A549 (cell line): Measurements from ENCODE around the gene DSCAML1.

Source experiments
- CHD2 ChIP-seq: fragments of 150-350 bp; IDR thresholded peaks from 2 replicates; pipeline ENCODE4 v1.6.1; 2014; ENCODE audit warnings: low read length; ENCODE audit not compliant: partially characterized antibody
- EP300 ChIP-seq, 2 experiments: fragments of >200 bp; sonication (Bioruptor Twin); formaldehyde crosslinking; IDR thresholded peaks; 2 replicates in 1 of 2; 3 replicates in 1 of 2; pipeline ENCODE4 v1.6.1; 2016 to 2017
- HEYL ChIP-seq: fragments of 250-450 bp; sonication (Bioruptor Pico); IDR thresholded peaks from 2 replicates; pipeline ENCODE4 v1.8.0; 2021; ENCODE audit warnings: mild to moderate bottlenecking, moderate library complexity
- JUN ChIP-seq, 2 experiments: fragments of >200 bp; sonication (Bioruptor Twin); formaldehyde crosslinking; IDR thresholded peaks; 2 replicates in 1 of 2; 3 replicates in 1 of 2; pipeline ENCODE4 v1.6.1; 2016 to 2017
- JUNB ChIP-seq: fragments of >200 bp; sonication (Bioruptor Twin); formaldehyde crosslinking; IDR thresholded peaks from 2 replicates; pipeline ENCODE4 v1.6.1; 2016
- KDM5A ChIP-seq: fragments of 200-600 bp; sonication (generic); IDR thresholded peaks from 2 replicates; pipeline ENCODE4 v1.6.1; 2016; ENCODE audit warnings: antibody characterized with exemption, mild to moderate bottlenecking
- MAFK ChIP-seq: fragments of 450-650 bp; IDR thresholded peaks from 2 replicates; pipeline ENCODE4 v1.6.1; 2014; ENCODE audit not compliant: partially characterized antibody
- POLR2A ChIP-seq: IDR thresholded peaks from 2 replicates; pipeline ENCODE4 v1.6.1; 2012; ENCODE audit warnings: mild to moderate bottlenecking, low read length
- RFX5 ChIP-seq: fragments of 450-650 bp; IDR thresholded peaks from 2 replicates; pipeline ENCODE4 v1.7.1; 2014; ENCODE audit warnings: antibody characterized with exemption, mild to moderate bottlenecking, moderate library complexity
- ZNF302 ChIP-seq: fragments of 250-450 bp; sonication (Bioruptor Pico); IDR thresholded peaks from 2 replicates; pipeline ENCODE4 v1.9.0; 2021; ENCODE audit warnings: inconsistent platforms, mild to moderate bottlenecking, moderate library complexity
- TF ChIP-seq, protein P1 (sequence below): fragments of >200 bp; sonication (Bioruptor Twin); formaldehyde crosslinking; IDR thresholded peaks from 3 replicates; pipeline ENCODE4 v1.5.1; 2016

DNA sequence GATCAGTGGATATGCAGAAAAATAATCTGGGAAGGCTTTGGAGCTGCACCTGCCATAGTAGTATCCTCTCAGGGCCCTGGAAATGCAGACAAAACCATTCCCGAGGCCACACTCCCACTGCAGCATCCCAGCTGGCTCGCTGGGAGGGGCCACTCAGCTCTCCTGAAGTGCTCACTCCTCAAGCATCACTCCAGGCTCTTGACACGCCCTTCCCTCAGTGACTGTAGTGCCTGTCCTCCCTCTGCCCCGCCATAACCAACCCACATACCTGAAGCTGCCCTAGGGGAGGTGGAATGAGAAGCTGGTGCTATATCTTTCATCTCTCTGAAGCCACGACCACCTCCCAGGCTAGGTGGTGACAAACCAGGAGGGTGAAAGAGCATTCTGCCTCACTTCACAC is 4.8 kb downstream of the DSCAML1 start:
- TF ChIP-seq JUNB (no peak), POLR2A (no peak), CHD2 (no peak), EP300 (IDR thresholded peaks at IDR 0.05) (no peak), JUN (IDR thresholded peaks at IDR 0.05) (no peak), RFX5 (no peak), KDM5A (no peak), ZNF302 (no peak), MAFK (no peak), HEYL (CRISPR knock-in tag) (no peak)
- TF ChIP-seq, protein P1, sequence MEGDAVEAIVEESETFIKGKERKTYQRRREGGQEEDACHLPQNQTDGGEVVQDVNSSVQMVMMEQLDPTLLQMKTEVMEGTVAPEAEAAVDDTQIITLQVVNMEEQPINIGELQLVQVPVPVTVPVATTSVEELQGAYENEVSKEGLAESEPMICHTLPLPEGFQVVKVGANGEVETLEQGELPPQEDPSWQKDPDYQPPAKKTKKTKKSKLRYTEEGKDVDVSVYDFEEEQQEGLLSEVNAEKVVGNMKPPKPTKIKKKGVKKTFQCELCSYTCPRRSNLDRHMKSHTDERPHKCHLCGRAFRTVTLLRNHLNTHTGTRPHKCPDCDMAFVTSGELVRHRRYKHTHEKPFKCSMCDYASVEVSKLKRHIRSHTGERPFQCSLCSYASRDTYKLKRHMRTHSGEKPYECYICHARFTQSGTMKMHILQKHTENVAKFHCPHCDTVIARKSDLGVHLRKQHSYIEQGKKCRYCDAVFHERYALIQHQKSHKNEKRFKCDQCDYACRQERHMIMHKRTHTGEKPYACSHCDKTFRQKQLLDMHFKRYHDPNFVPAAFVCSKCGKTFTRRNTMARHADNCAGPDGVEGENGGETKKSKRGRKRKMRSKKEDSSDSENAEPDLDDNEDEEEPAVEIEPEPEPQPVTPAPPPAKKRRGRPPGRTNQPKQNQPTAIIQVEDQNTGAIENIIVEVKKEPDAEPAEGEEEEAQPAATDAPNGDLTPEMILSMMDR = no peak
